Suprapubic skin (tissue), 3 donors: ENCODE measurements around the gene PPAT.

Source experiments
- POLR2A ChIP-seq, 2 donors: fragments of 450-650 bp; IDR thresholded peaks; one replicate each; pipeline ENCODE4 v1.6.1; 2017; ENCODE audit warnings: antibody characterized with exemption in 2 of 2, mild to moderate bottlenecking in 2 of 2, moderate library complexity in 2 of 2
- TF ChIP-seq, protein P1 (sequence below), 2 donors: fragments of 200-600 bp in 1 of 2; fragments of 450-650 bp in 1 of 2; sonication (generic) in 1 of 2; IDR thresholded peaks; one replicate each; pipeline ENCODE4 v1.5.1; 2016 to 2019; ENCODE audit warnings: antibody characterized with exemption in 2 of 2, mild to moderate bottlenecking in 1 of 2, moderate library complexity in 1 of 2

DNA sequence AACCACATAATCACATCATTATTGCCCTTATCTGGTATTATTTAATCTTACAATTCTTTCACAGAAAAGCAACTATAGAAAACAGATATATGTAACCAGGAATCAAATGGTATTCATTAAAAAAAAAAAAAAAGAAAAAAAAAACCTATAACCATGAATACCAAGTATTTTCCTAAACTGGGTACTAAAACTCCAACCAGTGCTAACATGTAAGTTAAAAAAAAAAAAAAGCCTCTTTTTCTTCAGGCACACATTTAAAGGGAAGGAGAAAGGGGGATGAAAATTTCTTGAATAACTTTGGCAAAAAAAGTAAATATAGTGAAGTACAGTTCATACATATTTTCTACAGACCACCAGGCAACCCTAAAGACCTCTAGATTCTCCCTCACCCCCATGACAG lies 2.1 kb downstream of the PPAT start:
- TF ChIP-seq, protein P1, sequence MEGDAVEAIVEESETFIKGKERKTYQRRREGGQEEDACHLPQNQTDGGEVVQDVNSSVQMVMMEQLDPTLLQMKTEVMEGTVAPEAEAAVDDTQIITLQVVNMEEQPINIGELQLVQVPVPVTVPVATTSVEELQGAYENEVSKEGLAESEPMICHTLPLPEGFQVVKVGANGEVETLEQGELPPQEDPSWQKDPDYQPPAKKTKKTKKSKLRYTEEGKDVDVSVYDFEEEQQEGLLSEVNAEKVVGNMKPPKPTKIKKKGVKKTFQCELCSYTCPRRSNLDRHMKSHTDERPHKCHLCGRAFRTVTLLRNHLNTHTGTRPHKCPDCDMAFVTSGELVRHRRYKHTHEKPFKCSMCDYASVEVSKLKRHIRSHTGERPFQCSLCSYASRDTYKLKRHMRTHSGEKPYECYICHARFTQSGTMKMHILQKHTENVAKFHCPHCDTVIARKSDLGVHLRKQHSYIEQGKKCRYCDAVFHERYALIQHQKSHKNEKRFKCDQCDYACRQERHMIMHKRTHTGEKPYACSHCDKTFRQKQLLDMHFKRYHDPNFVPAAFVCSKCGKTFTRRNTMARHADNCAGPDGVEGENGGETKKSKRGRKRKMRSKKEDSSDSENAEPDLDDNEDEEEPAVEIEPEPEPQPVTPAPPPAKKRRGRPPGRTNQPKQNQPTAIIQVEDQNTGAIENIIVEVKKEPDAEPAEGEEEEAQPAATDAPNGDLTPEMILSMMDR (IDR thresholded peaks at IDR 0.05): no peak
- TF ChIP-seq POLR2A (IDR thresholded peaks at IDR 0.05): no peak
